Measurements from ENCODE around the gene ABCC1. TPM values are rescaled to one million over a fixed set of nuclear protein-coding genes. Genes with fewer than 3 reads are reported as not detected.

The ABCC1 gene
- total RNA-seq, 6 donors from 2014 or later, result 35.4 to 106 (median 44.8) TPM

DNA sequence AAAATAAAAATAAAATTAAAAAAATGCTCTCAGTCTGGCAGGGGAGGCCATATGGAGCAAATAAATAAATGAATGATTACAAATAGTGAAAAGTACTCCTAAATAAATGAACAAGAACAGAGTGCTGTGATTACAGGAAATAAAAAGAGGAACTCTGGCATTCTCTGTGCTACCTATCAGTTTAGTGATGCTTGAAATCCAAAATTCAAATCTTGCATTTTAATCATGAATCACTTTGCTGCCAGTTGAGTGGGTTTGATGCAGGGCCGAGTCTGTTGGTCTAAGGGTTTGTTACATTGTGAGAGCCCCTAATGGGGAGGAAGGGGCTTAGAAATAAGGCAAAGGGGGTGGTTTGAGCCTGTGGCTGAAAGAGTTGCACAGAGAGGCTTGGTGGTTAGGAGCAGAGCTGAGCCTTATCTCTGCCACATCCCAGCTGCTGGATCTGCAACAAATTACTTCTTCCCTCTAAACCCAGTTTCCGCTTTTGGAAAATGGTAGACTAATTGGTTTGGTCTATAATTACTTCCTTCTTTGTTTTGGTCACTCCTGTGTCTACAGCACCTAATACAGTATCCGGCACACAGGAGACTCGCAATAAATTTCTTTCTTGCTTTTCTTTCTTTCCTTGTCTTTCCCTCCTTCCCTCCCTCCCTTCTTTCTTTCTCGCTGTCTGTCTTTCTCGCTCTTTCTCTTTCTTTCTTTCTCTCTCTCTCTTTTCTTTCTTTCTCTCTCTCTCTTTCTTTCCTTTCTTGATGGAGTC, 6.3 kb upstream of the ABCC1 start:
- WGBS, 2 donors, result 63 to 75% methylated on average over 6 of the region's 6 CpGs
- Histone ChIP-seq H3K9me3 (no peaks in the 10 kb centered on the region), H3K4me3 (no peak overlapping the region), H3K4me1 (no peaks in the 10 kb centered on the region), H3K27ac (no peak overlapping the region), H3K27me3 (no peaks in the 10 kb centered on the region), H3K36me3 (no peaks in the 10 kb centered on the region)
- ATAC-seq (ENCODE audit: low FRiP score in 2 of 2) (no peak), DNase-seq (no peak)
- TF ChIP-seq, protein P1, sequence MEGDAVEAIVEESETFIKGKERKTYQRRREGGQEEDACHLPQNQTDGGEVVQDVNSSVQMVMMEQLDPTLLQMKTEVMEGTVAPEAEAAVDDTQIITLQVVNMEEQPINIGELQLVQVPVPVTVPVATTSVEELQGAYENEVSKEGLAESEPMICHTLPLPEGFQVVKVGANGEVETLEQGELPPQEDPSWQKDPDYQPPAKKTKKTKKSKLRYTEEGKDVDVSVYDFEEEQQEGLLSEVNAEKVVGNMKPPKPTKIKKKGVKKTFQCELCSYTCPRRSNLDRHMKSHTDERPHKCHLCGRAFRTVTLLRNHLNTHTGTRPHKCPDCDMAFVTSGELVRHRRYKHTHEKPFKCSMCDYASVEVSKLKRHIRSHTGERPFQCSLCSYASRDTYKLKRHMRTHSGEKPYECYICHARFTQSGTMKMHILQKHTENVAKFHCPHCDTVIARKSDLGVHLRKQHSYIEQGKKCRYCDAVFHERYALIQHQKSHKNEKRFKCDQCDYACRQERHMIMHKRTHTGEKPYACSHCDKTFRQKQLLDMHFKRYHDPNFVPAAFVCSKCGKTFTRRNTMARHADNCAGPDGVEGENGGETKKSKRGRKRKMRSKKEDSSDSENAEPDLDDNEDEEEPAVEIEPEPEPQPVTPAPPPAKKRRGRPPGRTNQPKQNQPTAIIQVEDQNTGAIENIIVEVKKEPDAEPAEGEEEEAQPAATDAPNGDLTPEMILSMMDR (IDR thresholded peaks at IDR 0.05), result no peak
- TF ChIP-seq POLR2AphosphoS5 (IDR thresholded peaks at IDR 0.05), result no peak
- no peak for TF ChIP-seq EP300 (IDR thresholded peaks at IDR 0.05)
- no peak for TF ChIP-seq POLR2A (IDR thresholded peaks at IDR 0.05)

DNA sequence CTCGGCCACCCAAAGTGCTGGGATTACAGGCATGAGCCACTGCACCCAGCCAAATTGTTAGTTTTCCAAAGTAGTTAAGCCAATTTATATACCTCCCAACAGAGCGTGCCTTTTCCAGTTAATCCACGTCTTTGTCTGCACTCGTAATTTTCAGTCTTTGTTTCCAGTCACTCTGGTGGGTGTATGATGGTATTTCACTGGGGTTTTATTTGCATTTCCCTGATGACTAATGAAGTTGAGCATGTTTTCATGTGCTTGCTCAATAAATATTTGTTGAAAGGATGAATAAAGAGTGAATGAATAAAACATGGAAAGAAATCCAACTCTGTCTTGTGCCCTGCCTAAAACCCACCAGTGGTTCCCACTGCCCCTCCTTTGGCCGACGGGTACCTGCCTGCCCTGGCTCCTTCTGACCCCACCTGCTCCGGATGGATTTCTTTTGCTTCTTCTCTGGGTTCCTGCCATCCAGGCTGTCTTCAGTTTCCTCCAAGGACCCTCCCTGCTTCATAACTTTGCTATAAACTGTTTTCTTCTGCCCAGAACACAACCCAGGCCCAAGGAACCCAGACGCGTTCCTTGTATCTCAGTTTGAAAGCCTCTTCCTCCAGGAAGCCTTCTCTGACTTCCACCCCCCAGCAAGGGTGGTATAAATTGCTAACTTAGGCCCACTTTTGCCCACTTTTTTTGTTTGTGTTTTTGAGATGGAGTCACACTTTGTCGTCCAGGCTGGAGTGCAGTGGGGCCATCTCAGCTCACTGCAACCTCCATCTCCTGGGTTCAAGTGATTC, 3.0 kb upstream of the ABCC1 start:
- H3K4me3 ChIP-seq, result no peak overlapping the region
- H3K4me1 ChIP-seq, result peaks cover 15 to 22% (median 15%) of the 10 kb centered on the region in 4 donors
- H3K27ac ChIP-seq, result peak overlapping the region in 1 of 4 donors; percentile 22
- TF ChIP-seq, protein P1 (IDR thresholded peaks at IDR 0.05), result peak in 2 of 6 experiments; percentile 12 to 19
- no peak for TF ChIP-seq EP300 (IDR thresholded peaks at IDR 0.05)
- DNase-seq (no peak), ATAC-seq (ENCODE audit: low FRiP score in 2 of 2) (no peak)
- no peaks in the 10 kb centered on the region for H3K9me3 ChIP-seq
- 67 to 78% methylated on average over 10 of the region's 10 CpGs for WGBS, 2 donors
- no peaks in the 10 kb centered on the region for H3K36me3 ChIP-seq
- no peaks in the 10 kb centered on the region for H3K27me3 ChIP-seq

DNA sequence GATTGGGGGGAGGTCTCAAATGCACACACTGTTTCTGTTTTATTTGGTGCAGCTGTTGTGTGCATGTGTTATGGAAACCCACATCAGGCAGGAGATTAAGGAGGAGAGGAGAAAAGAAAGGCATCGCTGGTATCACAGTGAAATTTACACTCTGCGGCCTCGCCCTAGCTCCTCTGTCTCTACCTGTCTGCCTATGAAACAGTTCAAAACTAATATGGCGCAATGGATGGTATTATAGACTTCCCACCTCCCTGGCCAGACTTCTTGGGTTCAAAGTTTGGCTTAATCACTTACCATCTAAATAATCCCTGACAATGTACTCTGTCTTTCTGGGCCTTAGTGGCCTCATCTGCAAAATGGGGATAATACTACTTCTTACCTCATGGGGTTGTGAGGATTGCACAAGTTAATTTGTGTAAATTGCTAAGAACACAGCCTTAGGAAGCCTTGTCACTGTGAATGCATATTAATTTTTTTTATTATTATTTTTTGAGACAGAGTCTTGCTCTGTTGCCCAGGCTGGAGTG, 1.4 kb upstream of the ABCC1 start:
- H3K36me3 ChIP-seq, result no peaks in the 10 kb centered on the region
- ATAC-seq (ENCODE audit: low FRiP score in 2 of 2), result no peak
- no peak overlapping the region for H3K4me3 ChIP-seq
- no peaks in the 10 kb centered on the region for H3K9me3 ChIP-seq
- DNase-seq, result no peak
- no peaks in the 10 kb centered on the region for H3K27me3 ChIP-seq
- 86 to 98% methylated on average over 4 of the region's 4 CpGs for WGBS, 2 donors
- TF ChIP-seq EP300 (IDR thresholded peaks at IDR 0.05) (no peak), POLR2A (IDR thresholded peaks at IDR 0.05) (no peak), POLR2AphosphoS5 (IDR thresholded peaks at IDR 0.05) (no peak)
- TF ChIP-seq, protein P1 (IDR thresholded peaks at IDR 0.05), result no peak
- H3K4me1 ChIP-seq, result peaks cover 24 to 35% (median 27%) of the 10 kb centered on the region in 4 donors
- H3K27ac ChIP-seq, result no peak overlapping the region

DNA sequence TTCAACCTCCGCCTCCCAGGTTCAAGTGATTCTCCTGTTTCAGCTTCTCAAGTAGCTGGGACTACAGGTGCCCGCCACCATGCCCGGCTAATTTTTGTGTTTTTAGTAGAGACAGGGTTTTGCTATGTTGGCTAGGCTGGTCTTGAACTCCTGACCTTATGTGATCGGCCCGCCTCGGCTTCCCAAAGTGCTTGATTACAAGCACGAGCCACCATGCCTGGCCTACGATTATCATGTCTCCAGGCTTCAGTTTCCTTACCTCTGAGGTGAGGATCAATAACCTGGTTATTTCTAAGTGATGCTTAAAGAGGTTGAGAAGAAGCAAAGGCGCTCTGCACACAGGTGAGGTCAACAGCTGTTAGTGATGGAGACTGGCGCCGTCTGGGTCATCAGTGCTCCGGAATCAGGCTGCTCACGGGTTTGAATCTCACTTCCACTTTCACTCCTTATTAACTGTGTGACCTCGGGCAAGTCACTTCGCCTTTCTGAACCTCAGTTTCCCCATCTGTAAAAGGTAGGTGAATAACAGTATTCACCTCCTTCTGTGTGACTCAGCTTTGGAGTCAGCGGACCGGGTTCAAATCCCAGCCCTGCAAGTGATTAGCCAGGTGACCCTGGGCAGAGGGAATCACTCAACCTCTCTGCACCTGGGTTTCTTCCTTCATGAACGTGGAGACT, 745 bp upstream of the ABCC1 start:
- no peak for TF ChIP-seq POLR2A (IDR thresholded peaks at IDR 0.05)
- TF ChIP-seq, protein P1 (IDR thresholded peaks at IDR 0.05), result no peak
- no peak for TF ChIP-seq POLR2AphosphoS5 (IDR thresholded peaks at IDR 0.05)
- no peak for TF ChIP-seq EP300 (IDR thresholded peaks at IDR 0.05)
- ATAC-seq (ENCODE audit: low FRiP score in 2 of 2) (no peak), DNase-seq (no peak)
- H3K27ac ChIP-seq, result peak overlapping the region; percentile 70 to 92 (median 82)
- WGBS, 2 donors, result 66 to 71% methylated on average over 16 to 18 of the region's 18 CpGs
- H3K27me3 ChIP-seq, result no peaks in the 10 kb centered on the region
- H3K36me3 ChIP-seq, result no peaks in the 10 kb centered on the region
- H3K4me1 ChIP-seq, result peaks cover 24 to 39% (median 32%) of the 10 kb centered on the region in 4 donors
- peak overlapping the region; percentile 58 to 88 (median 88) for H3K4me3 ChIP-seq
- H3K9me3 ChIP-seq, result no peaks in the 10 kb centered on the region
